ENCODE measurements around the gene RAD51B. TPM values are rescaled to one million over a fixed set of nuclear protein-coding genes. Genes with fewer than 3 reads are reported as not detected.

RAD51B gene
- total and polyA plus RNA-seq, 2 of the 13 experiments (the other 11 are each of a cell fraction or from before 2014, with no cell fraction given), result 7.0 to 9.5 TPM

DNA sequence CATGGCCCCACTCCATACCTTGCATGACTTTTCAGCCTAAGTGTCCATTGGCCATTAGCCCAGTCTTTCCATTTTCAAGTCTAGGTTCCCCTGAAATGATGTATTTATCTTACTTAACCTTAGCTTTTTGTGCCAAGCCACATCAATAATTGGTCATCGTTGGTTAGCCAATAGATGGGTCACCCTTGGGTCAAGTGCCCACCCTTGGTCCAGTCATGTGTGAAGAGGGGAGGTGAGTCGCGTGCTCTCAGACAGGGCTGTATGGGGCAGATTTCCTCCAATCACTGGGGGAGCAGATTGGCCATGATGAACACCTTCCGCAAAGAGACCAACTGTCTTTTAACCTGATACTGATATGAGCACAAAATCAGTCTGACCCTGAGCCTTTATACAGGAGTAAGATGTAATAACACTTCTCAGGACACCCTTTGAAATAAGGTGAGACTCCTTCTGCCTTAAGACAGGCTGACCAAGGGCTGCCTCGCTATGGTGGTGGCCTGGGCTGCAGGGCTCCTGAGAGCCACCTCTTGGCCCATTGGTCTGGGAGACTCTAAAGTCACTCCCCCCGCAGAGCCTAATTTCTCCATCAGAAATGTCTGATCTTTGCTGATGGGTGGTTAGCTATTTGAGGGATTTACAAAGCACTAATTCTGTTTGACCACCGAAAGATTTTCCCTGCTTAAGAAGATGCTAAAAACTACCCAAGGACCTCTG is 830.1 kb downstream of the RAD51B start:
- no TSS peak for BruUV-seq (replicated peaks)
- no peaks in the 10 kb centered on the region for H3K9me3 ChIP-seq (ENCODE audit: low read length)
- no peak for DNase-seq (ENCODE audit: low spot score)
- no peak overlapping the region for H3K27ac ChIP-seq (ENCODE audit: extremely low read length, insufficient read depth, low read length)
- ATAC-seq, result no peak
- 59% methylated on average over 7 of the region's 7 CpGs for WGBS (ENCODE audit: low lambda C conversion rate)
- peaks cover 17% of the 10 kb centered on the region for H3K4me1 ChIP-seq (ENCODE audit: insufficient read depth, low read length)
- FAIRE-seq, result no peak
- H3K36me3 ChIP-seq (replicated peaks in 1 of 2; ENCODE audit: control insufficient read depth in 1 of 2, insufficient read depth in 2 of 2, low read length in 2 of 2), result no peaks in the 10 kb centered on the region
- H3K4me2 ChIP-seq (ENCODE audit: low read depth, low read length), result no peak overlapping the region
- H3K79me2 ChIP-seq (ENCODE audit: insufficient read depth, low read length), result no peaks in the 10 kb centered on the region
- no peaks in the 10 kb centered on the region for H4K20me1 ChIP-seq (ENCODE audit: insufficient read depth, low read length)
- POLR2A ChIA-PET, result no interaction called here
- no peak overlapping the region for H3K9ac ChIP-seq (ENCODE audit: insufficient read depth, low read depth, low read length)
- CTCF ChIA-PET (ENCODE audit: low intra/inter-chr PET ratio, low total read pairs), result no interaction called here
- intact Hi-C loops (cut with micrococcal nuclease; ENCODE audit: unreplicated experiment), result loop anchor here (10.0 kb wide), 1 partner anchor 405 kb away; no protein-coding TSS in a partner anchor
- no peaks in the 10 kb centered on the region for H3K27me3 ChIP-seq (ENCODE audit: control insufficient read depth in 1 of 2, insufficient read depth in 2 of 2, low read length in 2 of 2)
- no peak overlapping the region for H3K4me3 ChIP-seq (replicated peaks in 1 of 3; ENCODE audit: insufficient read depth in 1 of 3, low read depth in 2 of 3, low read length in 3 of 3)
- TF ChIP-seq, protein P1, sequence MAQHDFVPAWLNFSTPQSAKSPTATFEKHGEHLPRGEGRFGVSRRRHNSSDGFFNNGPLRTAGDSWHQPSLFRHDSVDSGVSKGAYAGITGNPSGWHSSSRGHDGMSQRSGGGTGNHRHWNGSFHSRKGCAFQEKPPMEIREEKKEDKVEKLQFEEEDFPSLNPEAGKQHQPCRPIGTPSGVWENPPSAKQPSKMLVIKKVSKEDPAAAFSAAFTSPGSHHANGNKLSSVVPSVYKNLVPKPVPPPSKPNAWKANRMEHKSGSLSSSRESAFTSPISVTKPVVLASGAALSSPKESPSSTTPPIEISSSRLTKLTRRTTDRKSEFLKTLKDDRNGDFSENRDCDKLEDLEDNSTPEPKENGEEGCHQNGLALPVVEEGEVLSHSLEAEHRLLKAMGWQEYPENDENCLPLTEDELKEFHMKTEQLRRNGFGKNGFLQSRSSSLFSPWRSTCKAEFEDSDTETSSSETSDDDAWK (CRISPR knock-in tag; IDR thresholded peaks at IDR 0.05), result no peak
- TF ChIP-seq PHF20 (CRISPR knock-in tag; IDR thresholded peaks at IDR 0.05) (no peak), HNRNPL (IDR thresholded peaks at IDR 0.05; ENCODE audit: low read depth, low read length) (no peak), MTF2 (CRISPR knock-in tag; IDR thresholded peaks at IDR 0.05; ENCODE audit: borderline replicate concordance) (no peak), ZNF33A (CRISPR knock-in tag; IDR thresholded peaks at IDR 0.05; ENCODE audit: borderline replicate concordance) (no peak), KAT8 (CRISPR knock-in tag; IDR thresholded peaks at IDR 0.05) (no peak), NFE2 (CRISPR knock-in tag; IDR thresholded peaks at IDR 0.05) (no peak), RAD21 (CRISPR knock-in tag; IDR thresholded peaks at IDR 0.05) (no peak), ZNF383 (CRISPR knock-in tag; IDR thresholded peaks at IDR 0.05; ENCODE audit: borderline replicate concordance) (no peak), PHF21A (CRISPR knock-in tag; IDR thresholded peaks at IDR 0.05) (no peak), ATF7-NPFF (CRISPR knock-in tag; IDR thresholded peaks at IDR 0.05; ENCODE audit: low read depth) (no peak), TARDBP (CRISPR knock-in tag; IDR thresholded peaks at IDR 0.05) (no peak), ZNF17 (CRISPR knock-in tag; IDR thresholded peaks at IDR 0.05) (no peak), BRCA1 (CRISPR knock-in tag; IDR thresholded peaks at IDR 0.05) (no peak)
- TF ChIP-seq, protein P2, sequence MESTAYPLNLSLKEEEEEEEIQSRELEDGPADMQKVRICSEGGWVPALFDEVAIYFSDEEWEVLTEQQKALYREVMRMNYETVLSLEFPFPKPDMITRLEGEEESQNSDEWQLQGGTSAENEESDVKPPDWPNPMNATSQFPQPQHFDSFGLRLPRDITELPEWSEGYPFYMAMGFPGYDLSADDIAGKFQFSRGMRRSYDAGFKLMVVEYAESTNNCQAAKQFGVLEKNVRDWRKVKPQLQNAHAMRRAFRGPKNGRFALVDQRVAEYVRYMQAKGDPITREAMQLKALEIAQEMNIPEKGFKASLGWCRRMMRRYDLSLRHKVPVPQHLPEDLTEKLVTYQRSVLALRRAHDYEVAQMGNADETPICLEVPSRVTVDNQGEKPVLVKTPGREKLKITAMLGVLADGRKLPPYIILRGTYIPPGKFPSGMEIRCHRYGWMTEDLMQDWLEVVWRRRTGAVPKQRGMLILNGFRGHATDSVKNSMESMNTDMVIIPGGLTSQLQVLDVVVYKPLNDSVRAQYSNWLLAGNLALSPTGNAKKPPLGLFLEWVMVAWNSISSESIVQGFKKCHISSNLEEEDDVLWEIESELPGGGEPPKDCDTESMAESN (CRISPR knock-in tag; conservative IDR thresholded peaks at IDR 0.05), result no peak
- no peak overlapping the region for H2AFZ ChIP-seq (ENCODE audit: low read length)
- in situ Hi-C loops (cut with HindIII; ENCODE audit: extremely low pct_ligation_motif_present, low pct_unique_long_range_greater_than_20kb), result loop anchor here (25.0 kb wide), 1 partner anchor 712 kb away; no protein-coding TSS in a partner anchor

Measured in HepG2 (cell line).